Medulla oblongata (tissue), 1 donor: ENCODE data around the gene CXCR5.
"Not testable (repeated sequence)": the region's sequence is repeated elsewhere in the genome, so short reads cannot be mapped to it uniquely, and the experiment has no call there.

ENCODE experiments used
- DNase-seq: peaks from one replicate; pipeline ENCODE4 v3.0.0-alpha.2; 2015; ENCODE audit errors: extremely low spot score

The CXCR5 gene

GRCh38 chr11:118883368-118884071 is at the start of gene CXCR5:
Gene CXCR5 (plus strand): TSS chr11:118883892. CDS start chr11:118883942, 50 bp downstream.
- DNase-seq, result no peak

GRCh38 chr11:118834427-118835028 is 49.2 kb upstream of the CXCR5 start:
- DNase-seq, result peak; percentile 73

GRCh38 chr11:118837868-118838267 is 45.8 kb upstream of the CXCR5 start:
- DNase-seq, result peak; percentile 22

DNA sequence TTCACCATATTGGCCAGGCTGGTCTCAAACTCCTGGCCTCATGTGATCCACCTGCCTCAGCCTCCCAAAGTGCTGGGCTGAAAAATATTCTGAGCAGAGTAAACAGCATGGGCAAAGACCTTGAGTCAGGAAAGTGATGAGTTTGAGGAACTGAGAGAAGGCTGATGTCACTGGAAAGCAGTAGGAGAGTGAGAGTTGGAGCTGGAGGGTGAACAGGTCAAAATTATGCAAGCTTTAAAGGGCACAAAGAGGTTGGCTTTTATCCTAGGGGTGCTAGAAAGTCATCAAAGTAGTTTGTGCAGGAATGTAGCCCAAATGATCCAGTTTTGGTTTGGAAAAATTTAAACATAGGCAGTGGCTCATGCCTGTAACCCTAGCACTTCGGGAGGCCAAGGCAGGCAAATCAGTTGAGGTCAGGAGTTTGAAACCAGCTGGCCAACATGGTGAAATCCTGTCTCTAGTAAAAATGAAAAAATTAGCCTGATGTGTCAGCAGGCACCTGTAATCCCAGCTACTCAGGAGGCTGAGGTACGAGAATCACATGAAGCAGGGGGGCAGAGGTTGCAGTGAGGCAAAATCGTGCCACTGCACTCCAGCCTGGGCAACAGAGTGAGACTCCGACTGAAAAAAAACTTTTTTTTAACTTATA is 44.7 kb upstream of the CXCR5 start:
- peak; percentile 48 for DNase-seq

- no peak for DNase-seq
These were observed 42.0 kb upstream of the CXCR5 start for GRCh38 chr11:118841469-118842242.

GRCh38 chr11:118842369-118842768 is 41.3 kb upstream of the CXCR5 start:
- no peak for DNase-seq

- DNase-seq, result not testable (repeated sequence)
These were observed 40.8 kb upstream of the CXCR5 start for GRCh38 chr11:118842843-118843242.

DNA sequence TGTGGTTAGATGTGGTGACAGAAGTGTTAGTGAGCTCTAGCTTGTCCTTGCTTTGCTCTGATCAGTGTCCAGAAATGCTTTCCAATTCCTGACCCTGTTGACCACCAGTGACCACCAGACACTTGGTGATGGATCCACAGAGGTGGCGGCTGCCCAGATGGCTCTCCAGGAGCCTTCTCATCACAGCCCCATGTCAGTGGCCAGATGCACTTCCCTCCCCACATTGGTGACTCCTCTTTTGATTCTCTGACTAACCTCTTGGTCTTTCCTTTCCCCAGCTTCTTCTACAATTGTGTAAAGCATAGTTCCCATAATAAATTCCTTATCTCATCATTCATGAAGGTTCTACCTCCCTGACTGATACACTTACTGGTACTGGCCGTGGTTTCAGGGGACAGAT is 40.1 kb upstream of the CXCR5 start:
- no peak for DNase-seq

- DNase-seq, result no peak
These were observed 38.3 kb upstream of the CXCR5 start for GRCh38 chr11:118845369-118845768.

- DNase-seq, result no peak
These were observed 37.3 kb upstream of the CXCR5 start for GRCh38 chr11:118846181-118846935.

DNA sequence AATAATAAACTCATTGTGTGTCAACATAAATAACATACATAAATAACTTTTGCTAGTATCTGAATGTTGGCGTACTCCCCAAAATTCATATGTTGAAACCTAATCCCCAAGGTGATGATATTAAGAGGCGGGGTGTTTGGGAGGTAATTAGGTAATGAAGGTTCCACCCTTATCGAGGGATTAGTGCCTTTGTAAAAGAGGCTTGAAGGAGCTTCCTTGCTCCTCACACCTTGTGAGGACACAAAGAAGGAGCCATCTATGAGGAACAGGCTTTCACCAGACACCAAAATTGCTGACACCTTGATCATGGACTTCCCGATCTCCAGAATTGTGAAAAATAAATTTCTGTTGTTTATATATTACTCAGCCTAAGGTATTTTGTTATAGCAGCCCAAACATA is 33.9 kb upstream of the CXCR5 start:
- DNase-seq, result no peak

DNA sequence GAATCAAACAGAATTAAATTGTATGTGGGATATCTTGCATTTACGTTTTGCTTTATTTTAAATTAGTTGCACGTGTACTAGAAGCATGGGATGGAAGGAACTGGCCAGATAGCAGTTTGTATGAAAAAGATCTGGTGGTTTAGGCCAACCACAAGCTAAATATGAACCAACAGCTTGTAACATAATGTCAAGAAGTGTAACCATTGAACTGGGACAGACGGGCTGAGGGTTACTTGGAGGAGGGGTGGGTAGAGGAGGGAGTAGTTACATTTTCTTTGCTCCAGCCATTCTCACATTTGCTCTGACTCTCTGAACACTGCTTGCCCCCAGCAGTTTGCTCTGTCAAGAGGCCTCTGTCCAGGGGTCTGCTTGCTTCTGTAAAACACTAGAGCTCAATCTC is 31.7 kb upstream of the CXCR5 start:
- no peak for DNase-seq

DNA sequence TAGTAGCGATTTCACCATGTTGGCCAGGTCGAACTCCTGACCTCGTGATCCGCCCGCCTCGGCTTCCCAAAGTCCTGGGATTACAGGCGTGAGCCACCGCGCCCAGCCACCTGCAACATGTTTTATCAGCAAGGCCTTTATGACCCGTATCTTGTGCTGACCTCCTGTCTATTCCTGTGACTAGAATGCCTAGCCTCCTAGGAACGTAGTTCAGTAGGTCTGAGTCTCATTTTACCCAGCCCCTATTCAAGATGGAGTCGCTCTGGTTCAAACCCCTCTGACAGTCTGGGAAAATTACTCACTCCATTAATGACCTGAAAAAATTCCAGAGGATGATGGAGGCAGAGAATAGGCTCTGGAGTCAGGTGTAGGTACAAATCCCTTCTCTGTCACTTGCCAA is 30.0 kb upstream of the CXCR5 start:
- DNase-seq, result no peak

DNA sequence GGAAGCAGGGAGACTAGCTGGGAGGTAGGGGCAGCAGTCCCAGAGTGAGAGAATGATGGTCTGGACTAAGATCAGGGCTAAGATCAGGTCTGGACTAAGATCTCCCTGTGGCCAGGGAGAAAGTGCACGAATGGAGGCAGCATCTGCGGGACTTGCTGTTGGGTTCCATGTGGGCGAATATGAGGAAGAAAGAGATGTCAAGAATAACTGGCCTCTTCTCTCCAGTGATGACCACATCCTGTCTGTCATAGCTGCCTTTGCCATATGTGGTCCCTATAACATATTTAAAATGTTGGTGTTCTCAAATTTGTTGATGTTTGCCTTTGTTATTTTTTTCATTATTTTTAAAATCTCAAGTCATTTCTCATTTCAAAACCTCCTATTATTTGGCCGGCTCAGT is 27.4 kb upstream of the CXCR5 start:
- no peak for DNase-seq

GRCh38 chr11:118857385-118857784 is 26.3 kb upstream of the CXCR5 start:
- no peak for DNase-seq

GRCh38 chr11:118859973-118860372 is 23.7 kb upstream of the CXCR5 start:
- no peak for DNase-seq

- DNase-seq, result no peak
These were observed 15.0 kb upstream of the CXCR5 start for GRCh38 chr11:118868659-118869058.

GRCh38 chr11:118870396-118871343 is 13.0 kb upstream of the CXCR5 start:
- peak; percentile 82 for DNase-seq

GRCh38 chr11:118872403-118872821 is 11.3 kb upstream of the CXCR5 start:
- DNase-seq, result no peak

GRCh38 chr11:118873804-118874203 is 9.9 kb upstream of the CXCR5 start:
- DNase-seq, result no peak
